WTC11 (cell line): ENCODE measurements around the gene ZFHX3. TPM values are rescaled to one million over a fixed set of nuclear protein-coding genes. Genes with fewer than 3 reads are reported as not detected.

Experiments used
- ATAC-seq: fragments of 200-7000 bp; cut with Tn5 transposase; 2 replicates; pipeline ENCODE4 v1.10.0; 2021; ENCODE audit warnings: mild to moderate bottlenecking, moderate library complexity
- CTCF ChIA-PET: fragments of 300-600 bp; sonication (Branson Sonifier 250); formaldehyde crosslinking; loops from one replicate; lab custom pipeline; 2021; ENCODE audit warnings: antibody characterized with exemption; lab: Charles Lee
- POLR2A ChIA-PET: fragments of 350-600 bp; sonication (Branson Sonifier 250); formaldehyde crosslinking; loops from one replicate; lab custom pipeline; 2021; ENCODE audit warnings: antibody characterized with exemption; lab: Charles Lee
- DNase-seq: peaks from one replicate; pipeline ENCODE4 v3.0.0; 2021; ENCODE audit warnings: low spot score
- H3K27ac Mint-ChIP-seq: 2 replicates; pipeline ENCODE4 v1.8.0; 2021; ENCODE audit warnings: mixed read lengths
- H3K27me3 Mint-ChIP-seq: 2 replicates; pipeline ENCODE4 v1.8.0; 2021; ENCODE audit warnings: low read depth, mild to moderate bottlenecking, moderate library complexity, mixed read lengths
- H3K36me3 Mint-ChIP-seq: 2 replicates; pipeline ENCODE4 v1.8.0; 2021; ENCODE audit warnings: mixed read lengths
- H3K4me1 Mint-ChIP-seq: 2 replicates; pipeline ENCODE4 v1.8.0; 2022; ENCODE audit warnings: mixed read lengths
- H3K4me3 Mint-ChIP-seq: 2 replicates; pipeline ENCODE4 v1.8.0; 2021; ENCODE audit warnings: mild to moderate bottlenecking, moderate library complexity, mixed read lengths
- H3K9me3 Mint-ChIP-seq: 2 replicates; pipeline ENCODE4 v1.8.0; 2021; ENCODE audit warnings: mixed read lengths
- ELF4 ChIP-seq: sonication (generic); formaldehyde crosslinking; IDR thresholded peaks from 2 replicates; pipeline ENCODE4 v1.8.1; 2022; ENCODE audit warnings: low read depth, mild to moderate bottlenecking, moderate library complexity, missing genetic modification reagents
- GTF2I ChIP-seq: fragments of 250-450 bp; sonication (Bioruptor Pico); conservative IDR thresholded peaks from 2 replicates; pipeline ENCODE4 v1.4.0; 2021; ENCODE audit warnings: mild to moderate bottlenecking
- HMGA2 ChIP-seq: fragments of 250-450 bp; sonication (Bioruptor Pico); IDR thresholded peaks from 2 replicates; pipeline ENCODE4 v1.4.0; 2021; ENCODE audit warnings: mild to moderate bottlenecking, moderate library complexity
- IRF2 ChIP-seq: sonication (generic); formaldehyde crosslinking; IDR thresholded peaks from 2 replicates; pipeline ENCODE4 v1.8.0; 2022; ENCODE audit warnings: low read depth, missing genetic modification reagents, borderline replicate concordance
- NFATC4 ChIP-seq: fragments of 250-450 bp; sonication (Bioruptor Pico); IDR thresholded peaks from 2 replicates; pipeline ENCODE4 v1.9.0; 2021; ENCODE audit warnings: mild to moderate bottlenecking
- NFE2L1 ChIP-seq: sonication (generic); formaldehyde crosslinking; IDR thresholded peaks from 2 replicates; pipeline ENCODE4 v1.8.1; 2023; ENCODE audit warnings: missing genetic modification reagents
- NR2C2 ChIP-seq: sonication (generic); formaldehyde crosslinking; IDR thresholded peaks from 2 replicates; pipeline ENCODE4 v1.8.0; 2022; ENCODE audit warnings: mild to moderate bottlenecking, missing genetic modification reagents
- SOX15 ChIP-seq: fragments of 250-450 bp; sonication (Bioruptor Pico); IDR thresholded peaks from 2 replicates; pipeline ENCODE4 v1.9.0; 2021; ENCODE audit warnings: mild to moderate bottlenecking
- ZNF263 ChIP-seq: sonication (generic); formaldehyde crosslinking; IDR thresholded peaks from 2 replicates; pipeline ENCODE4 v1.8.1; 2022; ENCODE audit warnings: low read depth, mild to moderate bottlenecking, moderate library complexity, missing genetic modification reagents
- ZNF396 ChIP-seq: fragments of 250-450 bp; sonication (Bioruptor Pico); IDR thresholded peaks from 2 replicates; pipeline ENCODE4 v1.8.0; 2021; ENCODE audit warnings: mild to moderate bottlenecking, moderate library complexity, borderline replicate concordance
- total RNA-seq: library from RNA; stranded (reverse); gene quantifications from 3 replicates; pipeline ENCODE4 v1.2.3, GENCODE V29; 2021
- TF ChIP-seq, protein P1 (sequence below): fragments of 250-450 bp; sonication (Bioruptor Pico); IDR thresholded peaks from 2 replicates; pipeline ENCODE4 v2.1.2; 2022; ENCODE audit warnings: mild to moderate bottlenecking, moderate library complexity
- TF ChIP-seq, protein P2 (sequence below): sonication (generic); formaldehyde crosslinking; IDR thresholded peaks from 2 replicates; pipeline ENCODE4 v1.8.0; 2022; ENCODE audit warnings: mild to moderate bottlenecking, missing genetic modification reagents
- TF ChIP-seq, protein P3 (sequence below): sonication (generic); formaldehyde crosslinking; IDR thresholded peaks from 2 replicates; pipeline ENCODE4 v1.8.1; 2023; ENCODE audit warnings: mild to moderate bottlenecking, missing genetic modification reagents
- TF ChIP-seq, protein P4 (sequence below): sonication (generic); formaldehyde crosslinking; IDR thresholded peaks from 2 replicates; pipeline ENCODE4 v1.8.0; 2022; ENCODE audit warnings: mild to moderate bottlenecking, missing genetic modification reagents
- TF ChIP-seq, protein P5 (sequence below): sonication (generic); formaldehyde crosslinking; conservative IDR thresholded peaks from 2 replicates; pipeline ENCODE4 v1.8.1; 2022; ENCODE audit warnings: mild to moderate bottlenecking, missing genetic modification reagents
- TF ChIP-seq, protein P6 (sequence below): fragments of 200-600 bp; IDR thresholded peaks from 2 replicates; pipeline ENCODE4 v1.8.0; 2022; ENCODE audit warnings: antibody characterized with exemption
- TF ChIP-seq, protein P7 (sequence below): sonication (generic); formaldehyde crosslinking; IDR thresholded peaks from 2 replicates; pipeline ENCODE4 v1.8.1; 2023; ENCODE audit warnings: mild to moderate bottlenecking, missing genetic modification reagents

ZFHX3 gene
- total RNA-seq, 1 experiment from 2014 or later: 5.7 TPM

DNA sequence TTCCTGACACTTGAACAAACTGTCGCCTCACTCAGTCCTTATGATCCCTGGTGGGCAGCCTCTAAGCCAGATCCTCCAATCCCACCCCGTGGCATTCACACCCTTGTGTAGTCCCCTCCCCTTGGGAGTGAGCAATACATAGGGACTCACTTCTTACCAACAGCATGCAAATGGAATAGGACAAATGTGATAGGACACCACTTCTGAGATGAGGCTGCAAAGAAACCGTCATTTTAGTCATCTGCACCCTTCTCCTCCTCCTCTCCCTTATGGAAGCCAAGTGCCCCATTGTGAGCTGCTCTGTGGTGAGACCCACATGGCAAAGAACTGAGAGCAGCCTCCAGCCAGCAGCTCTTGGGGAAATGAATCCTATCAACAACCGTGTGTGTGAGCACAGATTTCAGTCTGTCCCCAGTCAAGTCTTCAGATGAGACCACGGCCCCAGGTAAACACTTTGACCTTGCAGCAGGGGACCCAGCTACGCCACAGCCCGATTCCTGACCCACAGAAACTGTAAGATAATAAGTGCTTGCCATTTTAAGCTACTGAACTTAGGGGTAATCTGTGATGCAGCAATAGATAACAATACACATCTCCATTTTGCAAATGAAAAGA lies 46.9 kb downstream of the ZFHX3 start:
- Mint-ChIP-seq H3K36me3 (peaks cover 16% of the 10 kb centered on the region), H3K9me3 (peaks cover 22% of the 10 kb centered on the region), H3K27me3 (peaks cover 5% of the 10 kb centered on the region), H3K4me1 (no peaks in the 10 kb centered on the region), H3K4me3 (no peak overlapping the region), H3K27ac (no peak overlapping the region)
- no peak for ATAC-seq
- ChIA-PET POLR2A (no interaction called here), CTCF (no interaction called here)
- no peak for TF ChIP-seq SOX15 (CRISPR knock-in tag)
- no peak for TF ChIP-seq ZNF263
- TF ChIP-seq, protein P1, sequence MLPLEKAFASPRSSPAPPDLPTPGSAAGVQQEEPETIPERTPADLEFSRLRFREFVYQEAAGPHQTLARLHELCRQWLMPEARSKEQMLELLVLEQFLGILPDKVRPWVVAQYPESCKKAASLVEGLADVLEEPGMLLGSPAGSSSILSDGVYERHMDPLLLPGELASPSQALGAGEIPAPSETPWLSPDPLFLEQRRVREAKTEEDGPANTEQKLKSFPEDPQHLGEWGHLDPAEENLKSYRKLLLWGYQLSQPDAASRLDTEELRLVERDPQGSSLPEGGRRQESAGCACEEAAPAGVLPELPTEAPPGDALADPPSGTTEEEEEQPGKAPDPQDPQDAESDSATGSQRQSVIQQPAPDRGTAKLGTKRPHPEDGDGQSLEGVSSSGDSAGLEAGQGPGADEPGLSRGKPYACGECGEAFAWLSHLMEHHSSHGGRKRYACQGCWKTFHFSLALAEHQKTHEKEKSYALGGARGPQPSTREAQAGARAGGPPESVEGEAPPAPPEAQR: no peak
- no peak for TF ChIP-seq NR2C2 (CRISPR knock-in tag)
- TF ChIP-seq, protein P2, sequence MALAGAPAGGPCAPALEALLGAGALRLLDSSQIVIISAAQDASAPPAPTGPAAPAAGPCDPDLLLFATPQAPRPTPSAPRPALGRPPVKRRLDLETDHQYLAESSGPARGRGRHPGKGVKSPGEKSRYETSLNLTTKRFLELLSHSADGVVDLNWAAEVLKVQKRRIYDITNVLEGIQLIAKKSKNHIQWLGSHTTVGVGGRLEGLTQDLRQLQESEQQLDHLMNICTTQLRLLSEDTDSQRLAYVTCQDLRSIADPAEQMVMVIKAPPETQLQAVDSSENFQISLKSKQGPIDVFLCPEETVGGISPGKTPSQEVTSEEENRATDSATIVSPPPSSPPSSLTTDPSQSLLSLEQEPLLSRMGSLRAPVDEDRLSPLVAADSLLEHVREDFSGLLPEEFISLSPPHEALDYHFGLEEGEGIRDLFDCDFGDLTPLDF (CRISPR knock-in tag): no peak
- TF ChIP-seq HMGA2 (CRISPR knock-in tag): no peak
- TF ChIP-seq NFATC4 (CRISPR knock-in tag): no peak
- TF ChIP-seq, protein P3, sequence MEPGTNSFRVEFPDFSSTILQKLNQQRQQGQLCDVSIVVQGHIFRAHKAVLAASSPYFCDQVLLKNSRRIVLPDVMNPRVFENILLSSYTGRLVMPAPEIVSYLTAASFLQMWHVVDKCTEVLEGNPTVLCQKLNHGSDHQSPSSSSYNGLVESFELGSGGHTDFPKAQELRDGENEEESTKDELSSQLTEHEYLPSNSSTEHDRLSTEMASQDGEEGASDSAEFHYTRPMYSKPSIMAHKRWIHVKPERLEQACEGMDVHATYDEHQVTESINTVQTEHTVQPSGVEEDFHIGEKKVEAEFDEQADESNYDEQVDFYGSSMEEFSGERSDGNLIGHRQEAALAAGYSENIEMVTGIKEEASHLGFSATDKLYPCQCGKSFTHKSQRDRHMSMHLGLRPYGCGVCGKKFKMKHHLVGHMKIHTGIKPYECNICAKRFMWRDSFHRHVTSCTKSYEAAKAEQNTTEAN (CRISPR knock-in tag): no peak
- TF ChIP-seq, protein P4, sequence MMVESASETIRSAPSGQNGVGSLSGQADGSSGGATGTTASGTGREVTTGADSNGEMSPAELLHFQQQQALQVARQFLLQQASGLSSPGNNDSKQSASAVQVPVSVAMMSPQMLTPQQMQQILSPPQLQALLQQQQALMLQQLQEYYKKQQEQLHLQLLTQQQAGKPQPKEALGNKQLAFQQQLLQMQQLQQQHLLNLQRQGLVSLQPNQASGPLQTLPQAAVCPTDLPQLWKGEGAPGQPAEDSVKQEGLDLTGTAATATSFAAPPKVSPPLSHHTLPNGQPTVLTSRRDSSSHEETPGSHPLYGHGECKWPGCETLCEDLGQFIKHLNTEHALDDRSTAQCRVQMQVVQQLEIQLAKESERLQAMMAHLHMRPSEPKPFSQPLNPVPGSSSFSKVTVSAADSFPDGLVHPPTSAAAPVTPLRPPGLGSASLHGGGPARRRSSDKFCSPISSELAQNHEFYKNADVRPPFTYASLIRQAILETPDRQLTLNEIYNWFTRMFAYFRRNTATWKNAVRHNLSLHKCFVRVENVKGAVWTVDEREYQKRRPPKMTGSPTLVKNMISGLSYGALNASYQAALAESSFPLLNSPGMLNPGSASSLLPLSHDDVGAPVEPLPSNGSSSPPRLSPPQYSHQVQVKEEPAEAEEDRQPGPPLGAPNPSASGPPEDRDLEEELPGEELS: no peak
- TF ChIP-seq, protein P5, sequence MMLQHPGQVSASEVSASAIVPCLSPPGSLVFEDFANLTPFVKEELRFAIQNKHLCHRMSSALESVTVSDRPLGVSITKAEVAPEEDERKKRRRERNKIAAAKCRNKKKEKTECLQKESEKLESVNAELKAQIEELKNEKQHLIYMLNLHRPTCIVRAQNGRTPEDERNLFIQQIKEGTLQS (CRISPR knock-in tag): no peak
- TF ChIP-seq NFE2L1: no peak
- no peak for TF ChIP-seq ELF4 (CRISPR knock-in tag)
- DNase-seq: no peak

DNA sequence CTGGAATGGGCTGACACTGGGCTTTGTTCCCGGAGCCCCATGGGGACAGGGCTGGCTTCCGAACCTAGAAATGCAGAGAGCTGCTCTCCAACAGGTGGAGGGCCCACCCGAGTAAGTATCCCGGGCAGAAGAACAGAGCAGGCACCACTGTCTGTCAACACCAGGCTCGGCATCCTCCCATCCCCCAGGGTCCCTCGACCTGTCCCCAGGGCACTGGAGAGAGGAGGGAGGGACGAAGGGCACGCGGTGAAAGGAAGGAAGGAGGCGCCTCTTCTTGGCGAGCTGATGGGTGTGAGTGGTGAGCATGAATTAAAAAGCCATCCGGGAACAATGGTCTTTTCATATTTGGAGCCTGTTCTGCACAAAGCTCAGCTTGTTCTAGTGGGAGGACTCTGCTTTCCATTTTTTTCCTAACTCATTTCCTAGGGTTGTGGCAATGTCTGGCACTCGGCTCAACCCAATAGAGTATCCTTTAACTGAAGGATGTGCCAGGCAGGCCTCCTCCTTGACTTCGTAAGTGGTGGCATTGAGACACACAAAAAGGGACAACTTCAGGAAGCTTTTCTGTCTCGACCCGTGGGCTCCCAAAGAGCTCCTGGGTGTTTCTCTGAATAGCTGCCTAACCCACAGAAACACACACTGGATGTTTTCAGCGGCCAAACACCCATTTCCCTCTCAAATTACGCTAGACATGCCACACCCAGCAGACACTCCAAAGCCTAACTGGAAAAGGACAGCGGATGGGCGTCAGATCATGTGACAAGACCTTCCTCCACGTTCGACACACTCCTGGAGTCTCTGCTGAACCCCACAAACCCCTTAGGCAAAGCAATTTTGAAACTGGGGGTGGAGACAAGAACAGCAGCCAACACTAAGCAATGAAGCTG lies 47.7 kb downstream of the ZFHX3 start:
- DNase-seq: no peak
- H3K27ac Mint-ChIP-seq: no peak overlapping the region
- CTCF ChIA-PET: interaction anchor here (0.6 to 0.9 kb wide), 2 partner anchors 168 to 546 kb away, joined by 4 read pairs; no protein-coding TSS in a partner anchor

More for the DNA sequence above, 47.7 kb downstream of the ZFHX3 start:
- Mint-ChIP-seq H3K4me1 (peaks cover 4% of the 10 kb centered on the region), H3K4me3 (no peak overlapping the region), H3K27me3 (peaks cover 5% of the 10 kb centered on the region), H3K9me3 (peaks cover 22% of the 10 kb centered on the region), H3K36me3 (peaks cover 16% of the 10 kb centered on the region)
- TF ChIP-seq NR2C2 (CRISPR knock-in tag): no peak
- TF ChIP-seq, protein P1: no peak
- TF ChIP-seq IRF2: no peak
- TF ChIP-seq, protein P6, sequence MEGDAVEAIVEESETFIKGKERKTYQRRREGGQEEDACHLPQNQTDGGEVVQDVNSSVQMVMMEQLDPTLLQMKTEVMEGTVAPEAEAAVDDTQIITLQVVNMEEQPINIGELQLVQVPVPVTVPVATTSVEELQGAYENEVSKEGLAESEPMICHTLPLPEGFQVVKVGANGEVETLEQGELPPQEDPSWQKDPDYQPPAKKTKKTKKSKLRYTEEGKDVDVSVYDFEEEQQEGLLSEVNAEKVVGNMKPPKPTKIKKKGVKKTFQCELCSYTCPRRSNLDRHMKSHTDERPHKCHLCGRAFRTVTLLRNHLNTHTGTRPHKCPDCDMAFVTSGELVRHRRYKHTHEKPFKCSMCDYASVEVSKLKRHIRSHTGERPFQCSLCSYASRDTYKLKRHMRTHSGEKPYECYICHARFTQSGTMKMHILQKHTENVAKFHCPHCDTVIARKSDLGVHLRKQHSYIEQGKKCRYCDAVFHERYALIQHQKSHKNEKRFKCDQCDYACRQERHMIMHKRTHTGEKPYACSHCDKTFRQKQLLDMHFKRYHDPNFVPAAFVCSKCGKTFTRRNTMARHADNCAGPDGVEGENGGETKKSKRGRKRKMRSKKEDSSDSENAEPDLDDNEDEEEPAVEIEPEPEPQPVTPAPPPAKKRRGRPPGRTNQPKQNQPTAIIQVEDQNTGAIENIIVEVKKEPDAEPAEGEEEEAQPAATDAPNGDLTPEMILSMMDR: no peak
- TF ChIP-seq ZNF396 (CRISPR knock-in tag): no peak
- no peak for TF ChIP-seq GTF2I (CRISPR knock-in tag)
- TF ChIP-seq, protein P7, sequence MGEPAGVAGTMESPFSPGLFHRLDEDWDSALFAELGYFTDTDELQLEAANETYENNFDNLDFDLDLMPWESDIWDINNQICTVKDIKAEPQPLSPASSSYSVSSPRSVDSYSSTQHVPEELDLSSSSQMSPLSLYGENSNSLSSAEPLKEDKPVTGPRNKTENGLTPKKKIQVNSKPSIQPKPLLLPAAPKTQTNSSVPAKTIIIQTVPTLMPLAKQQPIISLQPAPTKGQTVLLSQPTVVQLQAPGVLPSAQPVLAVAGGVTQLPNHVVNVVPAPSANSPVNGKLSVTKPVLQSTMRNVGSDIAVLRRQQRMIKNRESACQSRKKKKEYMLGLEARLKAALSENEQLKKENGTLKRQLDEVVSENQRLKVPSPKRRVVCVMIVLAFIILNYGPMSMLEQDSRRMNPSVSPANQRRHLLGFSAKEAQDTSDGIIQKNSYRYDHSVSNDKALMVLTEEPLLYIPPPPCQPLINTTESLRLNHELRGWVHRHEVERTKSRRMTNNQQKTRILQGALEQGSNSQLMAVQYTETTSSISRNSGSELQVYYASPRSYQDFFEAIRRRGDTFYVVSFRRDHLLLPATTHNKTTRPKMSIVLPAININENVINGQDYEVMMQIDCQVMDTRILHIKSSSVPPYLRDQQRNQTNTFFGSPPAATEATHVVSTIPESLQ (CRISPR knock-in tag): no peak
- no peak; the same call in 1 of the 2 replicates for ATAC-seq
- POLR2A ChIA-PET: no interaction called here
